ENCODE data around the gene PDC.

Gene PDC
- 0 reads per million in 2 experiments for total RNA-seq

DNA sequence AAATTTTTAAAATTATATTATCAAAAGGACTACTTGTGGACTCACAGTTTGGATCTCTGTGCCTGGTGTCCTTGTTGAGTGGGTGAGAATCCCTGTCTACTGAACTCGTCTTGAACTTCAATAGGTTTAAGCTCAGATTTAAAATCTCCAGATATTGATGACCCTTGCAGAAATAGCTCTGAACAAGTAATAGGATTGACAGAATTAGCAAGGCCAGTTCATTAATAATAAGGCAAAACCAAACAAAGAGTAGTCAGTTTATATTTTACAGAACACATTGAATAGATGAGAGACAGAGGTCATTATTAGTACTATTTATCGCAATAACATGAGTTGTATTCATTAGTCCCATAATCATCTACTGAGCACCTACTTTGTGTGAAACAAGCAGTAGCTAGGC, at the start of gene PDC:
Gene PDC, minus strand, starts transcription at position 101 of the 400 bp plus-strand sequence. CDS start 11,655 bp downstream, outside the sequence.
- no peak for DNase-seq (ENCODE audit: low read depth)

GRCh38 chr1:186503190-186503589, 42.3 kb upstream of the PDC start:
- no peak for DNase-seq (ENCODE audit: low read depth)

DNA sequence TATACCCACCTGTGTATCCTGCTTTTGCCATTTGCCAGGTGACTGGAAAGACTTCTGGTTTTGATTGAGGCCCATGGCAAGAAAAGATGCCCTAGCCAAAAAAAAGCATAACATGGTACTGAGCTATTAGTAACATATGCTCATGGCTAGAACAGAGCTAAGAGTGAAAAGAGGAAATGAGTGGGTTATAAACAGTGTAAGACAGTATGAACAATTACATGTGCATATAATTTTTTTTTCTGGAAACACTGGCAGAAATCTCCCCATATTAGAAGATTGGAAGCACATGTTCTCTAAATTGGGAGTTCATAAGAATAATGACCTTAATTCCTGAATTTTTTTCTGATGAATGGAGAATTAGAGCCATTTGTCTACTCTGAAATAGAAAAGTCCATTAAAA, 41.2 kb upstream of the PDC start:
- DNase-seq (ENCODE audit: low read depth) = no peak

GRCh38 chr1:186500804-186501203, 39.9 kb upstream of the PDC start:
- no peak for DNase-seq (ENCODE audit: low read depth)

DNA sequence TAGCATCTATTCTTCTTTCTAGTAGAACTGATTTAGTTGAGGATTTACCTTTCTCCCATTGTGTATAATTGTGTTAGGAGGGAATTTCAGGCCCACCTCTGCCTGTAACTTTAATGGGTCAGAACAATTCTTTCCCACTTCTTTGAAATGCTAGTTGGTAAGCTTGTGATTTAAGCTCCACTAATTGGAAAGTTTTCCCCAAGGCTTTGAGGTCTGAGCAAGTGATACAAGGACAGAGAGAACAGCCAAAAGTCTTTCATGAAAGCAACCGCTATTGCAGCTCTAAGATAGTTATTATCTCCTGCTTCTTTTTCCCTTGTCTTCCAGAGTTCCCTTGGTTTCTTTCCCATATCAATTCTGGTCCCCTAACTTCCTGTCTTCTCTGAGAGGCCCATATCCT, 38.7 kb upstream of the PDC start:
- no peak for DNase-seq (ENCODE audit: low read depth)

DNA sequence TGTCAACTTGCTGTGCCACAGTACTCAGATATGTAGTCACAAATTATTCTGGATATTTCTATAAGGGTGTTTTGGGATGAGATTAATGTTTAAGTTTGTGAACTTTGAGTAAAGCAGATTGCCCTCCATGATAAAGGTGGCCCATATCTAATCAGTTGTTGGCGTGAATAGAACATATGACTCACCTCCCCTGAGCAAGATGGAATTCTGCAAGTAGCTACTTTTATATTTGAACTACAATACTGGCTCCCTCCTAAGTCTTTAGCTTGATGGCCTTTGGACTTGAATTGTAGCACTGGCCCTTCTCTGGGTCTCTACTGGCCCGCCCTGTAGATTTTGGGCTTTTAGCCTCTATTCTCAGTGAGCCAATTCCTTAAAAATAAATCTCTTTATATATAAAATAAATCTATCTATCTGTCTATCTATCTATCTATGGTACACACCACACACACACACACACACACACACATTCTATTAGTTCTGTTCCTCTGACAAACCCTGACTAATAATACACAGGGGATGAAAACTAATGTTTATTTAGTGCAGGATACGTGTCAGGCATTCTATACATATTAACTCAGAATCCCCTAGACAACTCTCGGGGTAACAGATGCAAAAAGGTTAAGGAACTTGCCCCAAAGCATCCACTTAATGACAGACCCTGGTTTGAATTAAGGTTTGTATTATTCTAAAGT, 37.9 kb upstream of the PDC start:
- DNase-seq (ENCODE audit: low read depth) = no peak

DNA sequence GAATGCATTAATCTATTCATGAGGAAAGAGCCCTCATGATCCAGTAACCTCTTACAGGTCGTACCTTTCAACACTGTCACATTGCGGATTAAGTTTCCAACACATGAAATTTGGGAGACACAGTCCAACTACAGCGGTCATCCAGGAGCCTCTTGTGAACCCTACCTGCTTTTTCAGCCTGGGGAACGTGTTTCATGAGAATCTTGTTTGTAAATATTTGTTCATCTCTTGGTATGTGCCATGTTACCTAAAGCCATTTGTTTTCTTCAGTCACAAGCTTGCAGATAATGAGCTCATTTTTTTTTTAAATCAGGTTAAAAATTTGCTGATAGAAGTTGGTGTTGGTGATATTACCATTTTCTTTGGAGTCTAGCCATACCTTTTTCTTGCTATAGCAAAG, 37.2 kb upstream of the PDC start:
- no peak for DNase-seq (ENCODE audit: low read depth)

- no peak for DNase-seq (ENCODE audit: low read depth)
Observed at GRCh38 chr1:186497651-186498050, 36.7 kb upstream of the PDC start.

DNA sequence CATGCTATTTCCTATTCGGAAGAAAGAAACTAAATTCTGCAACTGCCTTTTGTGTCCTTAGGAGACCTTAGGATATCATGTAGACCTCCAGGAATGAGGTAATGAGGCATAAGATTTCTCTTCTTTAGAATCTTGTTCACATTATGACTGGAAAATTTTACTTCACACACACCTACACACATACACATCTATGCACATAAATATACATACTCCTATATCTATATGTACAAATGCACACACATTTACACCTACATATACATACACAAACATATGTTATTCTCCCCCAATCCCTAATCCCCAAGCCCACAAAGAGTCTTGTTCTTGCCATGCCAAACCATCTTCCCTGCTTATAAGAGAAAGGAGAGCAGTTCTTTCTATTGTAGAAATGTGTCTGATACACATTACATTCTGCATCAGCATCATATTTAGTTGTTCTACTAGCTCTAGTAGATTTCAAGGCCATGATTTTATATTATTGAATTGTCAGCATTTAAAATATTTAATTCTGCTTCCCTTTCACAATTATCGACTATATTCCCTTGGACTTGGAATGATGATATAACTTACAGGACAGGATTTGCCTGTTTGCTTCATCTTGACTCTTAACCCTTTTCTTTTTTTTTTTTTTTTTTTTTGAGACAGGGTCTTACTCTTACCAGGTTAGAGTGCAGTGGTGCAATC, 35.4 kb upstream of the PDC start:
- DNase-seq (ENCODE audit: low read depth) = no peak

DNA sequence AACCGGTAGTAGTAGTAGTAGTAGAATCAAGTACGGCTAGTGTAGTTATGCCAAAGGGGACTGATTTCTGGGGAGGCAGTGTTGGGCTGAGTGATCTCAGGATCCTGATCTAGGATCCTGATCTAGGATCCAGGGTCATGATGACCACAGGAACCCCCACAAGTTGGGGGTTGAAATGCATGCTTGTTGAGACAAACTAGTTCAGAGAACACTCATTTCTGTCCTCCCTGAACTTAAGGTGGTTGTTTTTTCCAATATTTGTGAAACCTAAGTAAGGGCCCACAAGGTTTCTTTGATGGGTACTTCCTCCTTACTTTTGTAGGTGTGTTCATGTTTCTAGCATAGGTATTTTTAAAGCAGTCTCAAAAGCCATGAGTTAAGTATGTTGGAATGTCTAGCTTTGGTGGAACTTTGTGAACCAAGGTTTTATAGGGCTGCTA, 33.9 kb upstream of the PDC start:
- DNase-seq (ENCODE audit: low read depth) = no peak

- no peak for DNase-seq (ENCODE audit: low read depth)
Observed at GRCh38 chr1:186492531-186493291, 31.8 kb upstream of the PDC start.

DNA sequence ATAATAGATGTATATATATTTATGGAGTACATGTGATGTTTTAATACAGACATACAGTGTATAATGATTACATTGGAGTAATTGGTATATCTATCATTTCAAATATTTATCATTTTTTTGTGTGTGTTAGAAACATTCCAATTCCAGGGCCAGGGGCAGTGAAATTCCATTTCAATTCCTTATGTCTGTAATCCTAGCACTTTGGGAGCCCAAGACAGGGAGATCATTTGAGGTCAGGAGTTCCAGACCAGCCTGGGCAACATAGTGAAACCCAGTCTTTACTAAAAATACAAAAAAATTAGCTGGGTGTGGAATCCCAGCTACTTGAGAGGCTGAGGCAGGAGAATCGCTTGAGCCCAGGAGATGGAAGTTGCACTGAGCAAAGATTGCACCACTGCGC, 30.4 kb upstream of the PDC start:
- DNase-seq (ENCODE audit: low read depth) = no peak

GRCh38 chr1:186487163-186487562, 26.2 kb upstream of the PDC start:
- DNase-seq (ENCODE audit: low read depth) = no peak

DNA sequence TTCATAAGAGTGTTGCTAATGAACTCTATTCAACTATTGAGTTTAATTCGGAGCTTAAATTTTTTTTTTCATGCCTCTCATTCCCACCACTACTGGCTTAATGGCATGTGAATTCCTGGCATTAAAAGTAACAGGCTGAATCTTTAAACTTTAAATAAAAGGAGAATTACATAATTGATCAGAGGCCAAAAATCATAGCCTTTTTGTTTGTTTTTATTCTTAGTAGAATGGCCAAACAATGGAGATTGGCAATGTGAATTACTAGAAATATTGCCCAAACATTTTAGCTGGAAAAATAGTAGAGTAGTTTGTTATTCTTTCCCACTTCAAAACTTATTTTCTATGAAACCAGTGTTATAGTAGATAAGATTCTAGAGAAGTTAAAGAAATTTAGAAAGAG, 25.1 kb upstream of the PDC start:
- no peak for DNase-seq (ENCODE audit: low read depth)

DNA sequence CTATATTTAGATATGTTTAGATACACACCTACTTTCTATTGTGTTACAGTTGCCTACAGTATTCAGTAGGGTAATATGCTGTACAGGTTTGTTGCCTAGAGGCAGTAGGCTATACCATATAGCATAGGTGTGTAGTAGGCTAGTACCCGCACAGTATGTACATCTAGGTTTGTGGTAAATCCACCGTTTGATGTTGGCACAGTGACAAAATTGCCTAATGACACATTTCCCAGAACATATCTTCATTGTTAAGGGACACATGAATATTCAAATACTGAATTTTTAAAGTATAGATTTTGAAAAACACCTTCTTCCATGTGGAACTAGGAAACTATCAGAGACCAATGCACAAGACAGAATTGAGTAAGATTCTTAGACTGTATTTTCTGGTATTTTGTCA, 22.6 kb upstream of the PDC start:
- DNase-seq (ENCODE audit: low read depth) = no peak

GRCh38 chr1:186482661-186483255, 21.8 kb upstream of the PDC start:
- peak; percentile 2 for DNase-seq (ENCODE audit: low read depth)

- no peak for DNase-seq (ENCODE audit: low read depth)
Observed at GRCh38 chr1:186481303-186481888, 20.5 kb upstream of the PDC start.

GRCh38 chr1:186479162-186479561, 18.2 kb upstream of the PDC start:
- DNase-seq (ENCODE audit: low read depth) = no peak

- no peak for DNase-seq (ENCODE audit: low read depth)
Observed at GRCh38 chr1:186476264-186477040, 15.5 kb upstream of the PDC start.

DNA sequence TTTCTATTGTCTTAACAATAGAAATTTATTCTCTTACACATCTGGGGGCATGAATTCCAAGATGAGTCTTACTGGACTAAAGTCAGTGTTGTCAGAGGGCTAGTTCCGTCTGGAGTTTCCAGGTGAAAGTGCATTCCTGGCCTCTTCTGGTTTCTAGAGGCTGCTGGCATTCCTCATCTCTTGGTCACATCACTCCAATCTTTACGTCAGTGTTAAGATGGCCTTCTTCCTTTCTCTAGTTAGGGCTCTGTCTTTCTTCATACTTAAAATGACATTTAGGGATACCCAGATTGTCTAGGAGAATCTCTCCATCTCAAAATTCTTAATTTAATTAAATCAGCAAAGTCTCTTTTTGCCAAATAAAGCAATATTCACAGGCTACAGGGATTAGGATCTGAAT, 13.3 kb upstream of the PDC start:
- DNase-seq (ENCODE audit: low read depth) = no peak

DNA sequence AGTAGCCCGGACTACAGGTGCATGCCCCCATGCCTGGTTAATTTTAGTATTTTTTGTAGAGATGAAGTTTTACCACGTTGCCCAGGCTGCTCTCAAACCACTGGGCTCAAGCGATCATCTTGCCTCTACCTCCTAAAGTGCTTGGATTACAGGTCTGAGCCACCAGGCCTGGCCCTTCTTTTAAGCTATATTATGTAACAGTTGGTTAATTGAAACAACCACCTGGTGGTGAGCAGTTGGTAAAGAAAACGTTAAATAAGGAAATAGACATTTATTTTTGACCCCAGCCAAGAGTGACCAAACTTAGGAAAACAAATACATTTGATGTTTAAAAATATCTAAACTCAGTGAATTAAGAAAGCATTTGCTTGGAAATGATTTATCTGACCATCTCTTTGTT, 12.1 kb upstream of the PDC start:
- DNase-seq (ENCODE audit: low read depth) = no peak

All from T follicular helper cell (primary cell).